ENCODE data around the gene FOXC1.

The FOXC1 gene

GRCh38 chr6:1620504-1621069, 10.9 kb downstream of the FOXC1 start:
- no peak for DNase-seq (ENCODE audit: low read depth)
- no peak overlapping the region for H3K4me3 ChIP-seq (ENCODE audit: low read depth, low read length)

GRCh38 chr6:1621070-1621701, 11.5 kb downstream of the FOXC1 start:
- TF ChIP-seq POLR2A (IDR thresholded peaks at IDR 0.05; ENCODE audit: extremely low read depth, insufficient read length) (no peak), MAX (IDR thresholded peaks at IDR 0.05; ENCODE audit: low read depth, low read length) (no peak), MYC (IDR thresholded peaks at IDR 0.05; ENCODE audit: low read depth, low read length) (no peak), CTCF (IDR thresholded peaks at IDR 0.05; ENCODE audit: low read depth, low read length) (no peak)
- no peak for DNase-seq (ENCODE audit: low read depth)
- no peak overlapping the region for H3K4me3 ChIP-seq (ENCODE audit: low read depth, low read length)

More at GRCh38 chr6:1620504-1621069, 10.9 kb downstream of the FOXC1 start:
- TF ChIP-seq MYC (IDR thresholded peaks at IDR 0.05; ENCODE audit: low read depth, low read length) = no peak
- no peak for TF ChIP-seq MAX (IDR thresholded peaks at IDR 0.05; ENCODE audit: low read depth, low read length)

GRCh38 chr6:1622220-1622850, 12.6 kb downstream of the FOXC1 start:
- TF ChIP-seq CTCF (IDR thresholded peaks at IDR 0.05; ENCODE audit: low read depth, low read length) (no peak), MYC (IDR thresholded peaks at IDR 0.05; ENCODE audit: low read depth, low read length) (no peak), POLR2A (IDR thresholded peaks at IDR 0.05; ENCODE audit: extremely low read depth, insufficient read length) (no peak), MAX (IDR thresholded peaks at IDR 0.05; ENCODE audit: low read depth, low read length) (no peak)
- no peak overlapping the region for H3K4me3 ChIP-seq (ENCODE audit: low read depth, low read length)
- DNase-seq (ENCODE audit: low read depth) = no peak

- TF ChIP-seq CTCF (IDR thresholded peaks at IDR 0.05; ENCODE audit: low read depth, low read length) (no peak), MAX (IDR thresholded peaks at IDR 0.05; ENCODE audit: low read depth, low read length) (no peak), MYC (IDR thresholded peaks at IDR 0.05; ENCODE audit: low read depth, low read length) (no peak), POLR2A (IDR thresholded peaks at IDR 0.05; ENCODE audit: extremely low read depth, insufficient read length) (no peak)
- DNase-seq (ENCODE audit: low read depth) = no peak
- no peak overlapping the region for H3K4me3 ChIP-seq (ENCODE audit: low read depth, low read length)
These were observed 13.4 kb downstream of the FOXC1 start for GRCh38 chr6:1622851-1623768.

GRCh38 chr6:1623769-1624057, 14.0 kb downstream of the FOXC1 start:
- TF ChIP-seq MYC (IDR thresholded peaks at IDR 0.05; ENCODE audit: low read depth, low read length) (no peak), CTCF (IDR thresholded peaks at IDR 0.05; ENCODE audit: low read depth, low read length) (no peak), MAX (IDR thresholded peaks at IDR 0.05; ENCODE audit: low read depth, low read length) (no peak), POLR2A (IDR thresholded peaks at IDR 0.05; ENCODE audit: extremely low read depth, insufficient read length) (no peak)
- H3K4me3 ChIP-seq (ENCODE audit: low read depth, low read length) = no peak overlapping the region
- no peak for DNase-seq (ENCODE audit: low read depth)

Measured in NB4 (cell line).